ENCODE measurements around the gene CDH13. TPM values are rescaled to one million over a fixed set of nuclear protein-coding genes. Genes with fewer than 3 reads are reported as not detected.

The CDH13 gene
- total and polyA plus RNA-seq, 2 of the 8 experiments (the other 6 are each of a cell fraction or from before 2014, with no cell fraction given), result 2.3 to 2.4 TPM

DNA sequence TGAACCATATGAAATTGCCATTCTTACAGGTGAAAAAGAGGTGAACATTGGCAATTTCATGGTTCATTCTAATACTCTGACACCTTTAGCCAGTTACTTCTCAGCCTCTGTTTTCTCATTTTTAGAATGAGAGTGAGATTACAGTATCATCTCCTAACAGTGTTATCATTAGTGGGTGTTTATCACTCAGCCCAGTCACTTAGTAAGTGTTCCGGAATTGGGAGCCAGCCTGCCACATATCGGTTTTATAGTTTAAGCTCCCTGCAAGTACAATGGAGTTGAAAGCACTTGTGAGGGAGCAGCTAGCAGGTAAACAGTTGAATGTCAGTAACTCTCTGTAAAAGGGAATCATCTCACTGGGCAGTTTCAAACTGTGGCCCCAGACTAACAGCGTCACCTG is 597.9 kb downstream of the CDH13 start (continued):
- TF ChIP-seq, protein P1, sequence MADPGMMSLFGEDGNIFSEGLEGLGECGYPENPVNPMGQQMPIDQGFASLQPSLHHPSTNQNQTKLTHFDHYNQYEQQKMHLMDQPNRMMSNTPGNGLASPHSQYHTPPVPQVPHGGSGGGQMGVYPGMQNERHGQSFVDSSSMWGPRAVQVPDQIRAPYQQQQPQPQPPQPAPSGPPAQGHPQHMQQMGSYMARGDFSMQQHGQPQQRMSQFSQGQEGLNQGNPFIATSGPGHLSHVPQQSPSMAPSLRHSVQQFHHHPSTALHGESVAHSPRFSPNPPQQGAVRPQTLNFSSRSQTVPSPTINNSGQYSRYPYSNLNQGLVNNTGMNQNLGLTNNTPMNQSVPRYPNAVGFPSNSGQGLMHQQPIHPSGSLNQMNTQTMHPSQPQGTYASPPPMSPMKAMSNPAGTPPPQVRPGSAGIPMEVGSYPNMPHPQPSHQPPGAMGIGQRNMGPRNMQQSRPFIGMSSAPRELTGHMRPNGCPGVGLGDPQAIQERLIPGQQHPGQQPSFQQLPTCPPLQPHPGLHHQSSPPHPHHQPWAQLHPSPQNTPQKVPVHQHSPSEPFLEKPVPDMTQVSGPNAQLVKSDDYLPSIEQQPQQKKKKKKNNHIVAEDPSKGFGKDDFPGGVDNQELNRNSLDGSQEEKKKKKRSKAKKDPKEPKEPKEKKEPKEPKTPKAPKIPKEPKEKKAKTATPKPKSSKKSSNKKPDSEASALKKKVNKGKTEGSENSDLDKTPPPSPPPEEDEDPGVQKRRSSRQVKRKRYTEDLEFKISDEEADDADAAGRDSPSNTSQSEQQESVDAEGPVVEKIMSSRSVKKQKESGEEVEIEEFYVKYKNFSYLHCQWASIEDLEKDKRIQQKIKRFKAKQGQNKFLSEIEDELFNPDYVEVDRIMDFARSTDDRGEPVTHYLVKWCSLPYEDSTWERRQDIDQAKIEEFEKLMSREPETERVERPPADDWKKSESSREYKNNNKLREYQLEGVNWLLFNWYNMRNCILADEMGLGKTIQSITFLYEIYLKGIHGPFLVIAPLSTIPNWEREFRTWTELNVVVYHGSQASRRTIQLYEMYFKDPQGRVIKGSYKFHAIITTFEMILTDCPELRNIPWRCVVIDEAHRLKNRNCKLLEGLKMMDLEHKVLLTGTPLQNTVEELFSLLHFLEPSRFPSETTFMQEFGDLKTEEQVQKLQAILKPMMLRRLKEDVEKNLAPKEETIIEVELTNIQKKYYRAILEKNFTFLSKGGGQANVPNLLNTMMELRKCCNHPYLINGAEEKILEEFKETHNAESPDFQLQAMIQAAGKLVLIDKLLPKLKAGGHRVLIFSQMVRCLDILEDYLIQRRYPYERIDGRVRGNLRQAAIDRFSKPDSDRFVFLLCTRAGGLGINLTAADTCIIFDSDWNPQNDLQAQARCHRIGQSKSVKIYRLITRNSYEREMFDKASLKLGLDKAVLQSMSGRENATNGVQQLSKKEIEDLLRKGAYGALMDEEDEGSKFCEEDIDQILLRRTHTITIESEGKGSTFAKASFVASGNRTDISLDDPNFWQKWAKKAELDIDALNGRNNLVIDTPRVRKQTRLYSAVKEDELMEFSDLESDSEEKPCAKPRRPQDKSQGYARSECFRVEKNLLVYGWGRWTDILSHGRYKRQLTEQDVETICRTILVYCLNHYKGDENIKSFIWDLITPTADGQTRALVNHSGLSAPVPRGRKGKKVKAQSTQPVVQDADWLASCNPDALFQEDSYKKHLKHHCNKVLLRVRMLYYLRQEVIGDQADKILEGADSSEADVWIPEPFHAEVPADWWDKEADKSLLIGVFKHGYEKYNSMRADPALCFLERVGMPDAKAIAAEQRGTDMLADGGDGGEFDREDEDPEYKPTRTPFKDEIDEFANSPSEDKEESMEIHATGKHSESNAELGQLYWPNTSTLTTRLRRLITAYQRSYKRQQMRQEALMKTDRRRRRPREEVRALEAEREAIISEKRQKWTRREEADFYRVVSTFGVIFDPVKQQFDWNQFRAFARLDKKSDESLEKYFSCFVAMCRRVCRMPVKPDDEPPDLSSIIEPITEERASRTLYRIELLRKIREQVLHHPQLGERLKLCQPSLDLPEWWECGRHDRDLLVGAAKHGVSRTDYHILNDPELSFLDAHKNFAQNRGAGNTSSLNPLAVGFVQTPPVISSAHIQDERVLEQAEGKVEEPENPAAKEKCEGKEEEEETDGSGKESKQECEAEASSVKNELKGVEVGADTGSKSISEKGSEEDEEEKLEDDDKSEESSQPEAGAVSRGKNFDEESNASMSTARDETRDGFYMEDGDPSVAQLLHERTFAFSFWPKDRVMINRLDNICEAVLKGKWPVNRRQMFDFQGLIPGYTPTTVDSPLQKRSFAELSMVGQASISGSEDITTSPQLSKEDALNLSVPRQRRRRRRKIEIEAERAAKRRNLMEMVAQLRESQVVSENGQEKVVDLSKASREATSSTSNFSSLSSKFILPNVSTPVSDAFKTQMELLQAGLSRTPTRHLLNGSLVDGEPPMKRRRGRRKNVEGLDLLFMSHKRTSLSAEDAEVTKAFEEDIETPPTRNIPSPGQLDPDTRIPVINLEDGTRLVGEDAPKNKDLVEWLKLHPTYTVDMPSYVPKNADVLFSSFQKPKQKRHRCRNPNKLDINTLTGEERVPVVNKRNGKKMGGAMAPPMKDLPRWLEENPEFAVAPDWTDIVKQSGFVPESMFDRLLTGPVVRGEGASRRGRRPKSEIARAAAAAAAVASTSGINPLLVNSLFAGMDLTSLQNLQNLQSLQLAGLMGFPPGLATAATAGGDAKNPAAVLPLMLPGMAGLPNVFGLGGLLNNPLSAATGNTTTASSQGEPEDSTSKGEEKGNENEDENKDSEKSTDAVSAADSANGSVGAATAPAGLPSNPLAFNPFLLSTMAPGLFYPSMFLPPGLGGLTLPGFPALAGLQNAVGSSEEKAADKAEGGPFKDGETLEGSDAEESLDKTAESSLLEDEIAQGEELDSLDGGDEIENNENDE (IDR thresholded peaks at IDR 0.05; ENCODE audit: insufficient replicate concordance, low read length), result no peak
- TF ChIP-seq EP300 (IDR thresholded peaks at IDR 0.05; ENCODE audit: borderline replicate concordance in 1 of 2, low read depth in 2 of 2, low read length in 2 of 2), result no peak
- TF ChIP-seq KDM4A (IDR thresholded peaks at IDR 0.05; ENCODE audit: low read depth, low read length, severe bottlenecking), result no peak
- TF ChIP-seq CREB1 (IDR thresholded peaks at IDR 0.05), result no peak
- no peak for TF ChIP-seq TBP (IDR thresholded peaks at IDR 0.05; ENCODE audit: low read depth, low read length)
- no peak for TF ChIP-seq KDM1A (IDR thresholded peaks at IDR 0.05; ENCODE audit: borderline replicate concordance, low read length)
- TF ChIP-seq, protein P2, sequence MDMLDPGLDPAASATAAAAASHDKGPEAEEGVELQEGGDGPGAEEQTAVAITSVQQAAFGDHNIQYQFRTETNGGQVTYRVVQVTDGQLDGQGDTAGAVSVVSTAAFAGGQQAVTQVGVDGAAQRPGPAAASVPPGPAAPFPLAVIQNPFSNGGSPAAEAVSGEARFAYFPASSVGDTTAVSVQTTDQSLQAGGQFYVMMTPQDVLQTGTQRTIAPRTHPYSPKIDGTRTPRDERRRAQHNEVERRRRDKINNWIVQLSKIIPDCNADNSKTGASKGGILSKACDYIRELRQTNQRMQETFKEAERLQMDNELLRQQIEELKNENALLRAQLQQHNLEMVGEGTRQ (IDR thresholded peaks at IDR 0.05; ENCODE audit: low read length), result no peak
- TF ChIP-seq, protein P3, sequence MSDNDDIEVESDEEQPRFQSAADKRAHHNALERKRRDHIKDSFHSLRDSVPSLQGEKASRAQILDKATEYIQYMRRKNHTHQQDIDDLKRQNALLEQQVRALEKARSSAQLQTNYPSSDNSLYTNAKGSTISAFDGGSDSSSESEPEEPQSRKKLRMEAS (IDR thresholded peaks at IDR 0.05), result no peak
- no peak for TF ChIP-seq SP4 (IDR thresholded peaks at IDR 0.05; ENCODE audit: low read length)
- no peak for TF ChIP-seq TCF12 (IDR thresholded peaks at IDR 0.05; ENCODE audit: low read depth, low read length)
- no peak for TF ChIP-seq FOSL1 (IDR thresholded peaks at IDR 0.05; ENCODE audit: insufficient read depth, low read depth, low read length)
